T-cell (primary cell): Measurements from ENCODE around the gene SUSD6. TPM values are rescaled to one million over a fixed set of nuclear protein-coding genes. Genes with fewer than 3 reads are reported as not detected.
"Not testable (repeated sequence)": the region's sequence is repeated elsewhere in the genome, so short reads cannot be mapped to it uniquely, and the experiment has no call there.

ENCODE experiments used
- ATAC-seq, 4 experiments: fragments of 200-7000 bp in 3 of 4; fragments of 150-1000 bp in 1 of 4; cut with Tn5 transposase; replicated peaks in 1 of 4; 1 replicate in 3 of 4; 2 replicates in 1 of 4; pipeline ENCODE4 v1.10.0; 2021; ENCODE audit warnings: moderate library complexity in 3 of 4, mild to moderate bottlenecking in 2 of 4, moderate number of reproducible peaks in 1 of 4
- CTCF ChIA-PET, 2 donors: fragments of 300-600 bp; sonication (Branson Sonifier 250); formaldehyde crosslinking; loops; one replicate each; lab custom pipeline; 2022; ENCODE audit warnings: antibody characterized with exemption in 2 of 2; lab: Charles Lee
- POLR2A ChIA-PET, 2 donors: fragments of 300-600 bp; sonication (Branson Sonifier 250); formaldehyde crosslinking; loops; one replicate each; lab custom pipeline; 2022; ENCODE audit warnings: antibody characterized with exemption in 2 of 2; lab: Charles Lee
- DNase-seq, 35 experiments: peaks; one replicate each; pipeline versions ENCODE4 v3.0.0 to v3.0.0-alpha.2; 2013 to 2023
- H3K27ac ChIP-seq: one replicate; pipeline ENCODE4 v1.5.1; 2013; ENCODE audit warnings: low read length
- H3K27me3 ChIP-seq, 2 experiments: replicated peaks in 1 of 2; 1 replicate in 1 of 2; 2 replicates in 1 of 2; pipeline versions ENCODE4 v1.6.1 to v1.7.0; 2013; ENCODE audit warnings: low read length in 1 of 2, mixed read lengths in 1 of 2; ENCODE audit not compliant: control insufficient read depth in 2 of 2, insufficient read depth in 2 of 2; ENCODE audit errors: extremely low read depth in 1 of 2
- H3K36me3 ChIP-seq, 2 donors: 1 replicate in 1 of 2; 2 replicates in 1 of 2; pipeline versions ENCODE4 v1.6.1 to v1.7.0; 2013; ENCODE audit warnings: low read length in 1 of 2; ENCODE audit not compliant: control insufficient read depth in 2 of 2, insufficient read depth in 1 of 2; ENCODE audit errors: extremely low read depth in 1 of 2
- H3K4me1 ChIP-seq, 2 experiments: 1 replicate in 1 of 2; 2 replicates in 1 of 2; pipeline versions ENCODE4 v1.6.1 to v1.7.0; 2013; ENCODE audit warnings: low read length in 2 of 2, mixed read lengths in 1 of 2; ENCODE audit not compliant: insufficient read depth in 2 of 2, control insufficient read depth in 1 of 2; ENCODE audit errors: extremely low read depth in 1 of 2
- H3K4me3 ChIP-seq, 2 donors: 1 replicate in 1 of 2; 2 replicates in 1 of 2; pipeline versions ENCODE4 v1.5.1 to v1.7.0; 2013; ENCODE audit warnings: mild to moderate bottlenecking in 2 of 2, low read length in 1 of 2, moderate library complexity in 1 of 2; ENCODE audit not compliant: control insufficient read depth in 1 of 2; ENCODE audit errors: extremely low read depth in 1 of 2
- H3K9me3 ChIP-seq: 2 replicates; pipeline ENCODE4 v1.7.0; 2013
- H3K27ac Mint-ChIP-seq, 2 donors: one replicate each; pipeline ENCODE4 v1.8.0; 2020 to 2021; ENCODE audit warnings: mild to moderate bottlenecking in 2 of 2, mixed read lengths in 2 of 2
- H3K27me3 Mint-ChIP-seq, 2 donors: one replicate each; pipeline ENCODE4 v1.8.0; 2021 to 2022; ENCODE audit warnings: mixed read lengths in 2 of 2
- H3K36me3 Mint-ChIP-seq: one replicate; pipeline ENCODE4 v1.8.0; 2021; ENCODE audit warnings: mixed read lengths
- H3K4me1 Mint-ChIP-seq, 3 donors: one replicate each; pipeline ENCODE4 v1.8.0; 2020 to 2022; ENCODE audit warnings: mixed read lengths in 3 of 3, mild to moderate bottlenecking in 1 of 3
- H3K4me3 Mint-ChIP-seq, 3 donors: one replicate each; pipeline ENCODE4 v1.8.0; 2020 to 2022; ENCODE audit warnings: mild to moderate bottlenecking in 3 of 3, mixed read lengths in 3 of 3, moderate library complexity in 3 of 3
- H3K9me3 Mint-ChIP-seq, 3 donors: one replicate each; pipeline ENCODE4 v1.8.0; 2020 to 2022; ENCODE audit warnings: mixed read lengths in 3 of 3
- WGBS: methylation state at CpG from one replicate; pipeline ENCODE4 v1.1.5; 2013; ENCODE audit warnings: missing lambda C conversion rate; ENCODE audit not compliant: insufficient coverage; 5-methylcytosine and 5-hydroxymethylcytosine counted together
- total RNA-seq, 35 experiments: library from RNA in 6 of 35; stranded (reverse) in 6 of 35; fragments of 120-200 nt in 1 of 35; gene quantifications; one replicate each; pipeline versions ENCODE4 v1.2.1 to v1.2.4 and lab custom pipeline; 2013 to 2026

Gene SUSD6
- total RNA-seq, 5 donors from 2014 or later (not counting 1 experiment from before 2014, with no cell fraction given): 53.5 to 75.5 (median 60.4) TPM

DNA sequence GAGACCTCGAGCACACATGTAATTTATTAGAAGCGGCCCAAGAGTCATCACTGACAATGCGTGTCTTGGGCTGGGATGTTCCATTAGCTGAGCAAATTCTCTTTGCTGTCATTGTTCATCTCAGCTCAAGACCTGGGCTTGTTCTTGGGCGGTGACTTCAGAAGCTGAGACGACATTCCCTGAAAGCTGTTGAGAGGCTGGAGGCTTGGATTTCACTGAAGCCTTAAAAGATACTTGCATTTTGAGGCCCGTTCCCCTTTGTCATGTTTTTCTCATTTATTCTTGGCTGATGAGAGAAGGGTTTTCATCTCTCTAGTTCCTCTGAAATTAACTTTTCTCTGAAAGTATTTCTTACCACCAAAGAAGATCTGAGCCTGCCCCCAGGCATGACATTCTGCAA lies 16.6 kb upstream of the SUSD6 start:
- Histone ChIP-seq H3K36me3 (no peaks in the 10 kb centered on the region), H3K27me3 (peaks cover 0 to 6% of the 10 kb centered on the region in 2 experiments), H3K4me1 (no peaks in the 10 kb centered on the region), H3K9me3 (no peaks in the 10 kb centered on the region), H3K4me3 (no peak overlapping the region), H3K27ac (no peak overlapping the region)
- H3K36me3 Mint-ChIP-seq: no peaks in the 10 kb centered on the region
- no peaks in the 10 kb centered on the region for H3K4me1 Mint-ChIP-seq
- H3K9me3 Mint-ChIP-seq: no peaks in the 10 kb centered on the region
- DNase-seq (no peak), ATAC-seq (no peak)
- H3K4me3 Mint-ChIP-seq: no peak overlapping the region
- WGBS: 100% methylated on average over 2 of the region's 6 CpGs
- H3K27me3 Mint-ChIP-seq: peaks cover 0 to 5% of the 10 kb centered on the region in 2 donors
- H3K27ac Mint-ChIP-seq: no peak overlapping the region
- CTCF ChIA-PET: interaction anchor here (0.6 kb wide), 3 partner anchors 20 to 134 kb away, joined by 3 to 8 read pairs (median 3); partner anchors contain the start of gene CCDC177 (in 1 of the 2)
- POLR2A ChIA-PET: no interaction called here

DNA sequence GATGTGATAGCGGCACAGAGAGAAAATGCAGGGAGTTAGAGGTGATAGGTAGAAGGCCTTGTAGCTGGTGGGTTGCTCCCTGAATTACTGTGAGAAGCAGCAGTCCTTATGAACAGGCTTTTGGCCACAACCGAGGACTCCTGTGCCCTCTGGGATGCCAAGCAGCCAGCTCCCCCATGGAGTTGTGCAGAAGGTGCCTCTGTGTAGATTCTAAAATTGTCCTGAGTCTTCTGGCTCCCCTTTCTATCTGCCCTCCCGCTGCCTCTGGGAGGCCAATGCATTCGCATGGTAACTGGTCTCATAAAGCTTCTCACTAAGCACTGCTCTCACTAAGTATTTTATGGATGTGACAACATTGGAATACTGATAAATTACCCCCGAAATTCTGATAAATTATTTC lies 16.1 kb upstream of the SUSD6 start:
- H3K27ac ChIP-seq: no peak overlapping the region
- H3K4me1 ChIP-seq: no peaks in the 10 kb centered on the region
- peaks cover 0 to 6% of the 10 kb centered on the region in 2 experiments for H3K27me3 ChIP-seq
- H3K36me3 ChIP-seq: no peaks in the 10 kb centered on the region
- WGBS: 100% methylated on average over 1 of the region's 5 CpGs
- peaks cover 0 to 5% of the 10 kb centered on the region in 2 donors for H3K27me3 Mint-ChIP-seq
- H3K4me1 Mint-ChIP-seq: no peaks in the 10 kb centered on the region
- no peaks in the 10 kb centered on the region for H3K36me3 Mint-ChIP-seq
- H3K4me3 Mint-ChIP-seq: no peak overlapping the region
- H3K9me3 Mint-ChIP-seq: no peaks in the 10 kb centered on the region
- POLR2A ChIA-PET: no interaction called here
- CTCF ChIA-PET: interaction anchor here in 1 of 2 donors (0.6 kb wide), 1 partner anchor 20 kb away, joined by 3 read pairs; the partner anchor contains the start of gene CCDC177
- ATAC-seq (no peak), DNase-seq (no peak)
- H3K4me3 ChIP-seq: no peak overlapping the region
- no peaks in the 10 kb centered on the region for H3K9me3 ChIP-seq
- H3K27ac Mint-ChIP-seq: no peak overlapping the region

DNA sequence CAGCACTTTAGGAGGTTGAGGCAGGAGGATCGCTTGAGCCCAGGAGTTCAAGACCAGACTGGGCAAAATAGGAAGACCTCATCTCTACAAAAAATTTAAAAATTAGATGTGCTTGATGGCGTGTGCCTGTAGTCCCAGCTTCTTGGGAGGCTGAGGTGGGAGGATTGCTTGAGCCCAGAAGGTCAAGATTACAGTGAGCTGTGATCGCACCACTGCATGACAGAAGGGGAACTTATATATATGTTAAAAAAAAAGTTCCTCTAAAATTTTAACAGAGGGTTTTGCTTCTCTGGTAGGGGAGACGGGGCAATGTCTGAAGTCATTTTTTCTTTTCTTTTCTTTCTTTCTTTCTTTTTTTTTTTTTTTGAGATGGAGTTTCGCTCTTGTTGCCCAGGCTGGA lies 12.0 kb upstream of the SUSD6 start:
- H3K9me3 ChIP-seq, H3K4me1 Mint-ChIP-seq, H3K27ac Mint-ChIP-seq, H3K4me3 Mint-ChIP-seq, POLR2A ChIA-PET, CTCF ChIA-PET, ATAC-seq, H3K9me3 Mint-ChIP-seq, H3K27me3 ChIP-seq, H3K27me3 Mint-ChIP-seq, H3K4me1 ChIP-seq, H3K36me3 Mint-ChIP-seq, H3K4me3 ChIP-seq, DNase-seq, H3K27ac ChIP-seq, H3K36me3 ChIP-seq: not testable (repeated sequence)
- WGBS: no CpG with 5 or more reads among the region's 5 CpGs

DNA sequence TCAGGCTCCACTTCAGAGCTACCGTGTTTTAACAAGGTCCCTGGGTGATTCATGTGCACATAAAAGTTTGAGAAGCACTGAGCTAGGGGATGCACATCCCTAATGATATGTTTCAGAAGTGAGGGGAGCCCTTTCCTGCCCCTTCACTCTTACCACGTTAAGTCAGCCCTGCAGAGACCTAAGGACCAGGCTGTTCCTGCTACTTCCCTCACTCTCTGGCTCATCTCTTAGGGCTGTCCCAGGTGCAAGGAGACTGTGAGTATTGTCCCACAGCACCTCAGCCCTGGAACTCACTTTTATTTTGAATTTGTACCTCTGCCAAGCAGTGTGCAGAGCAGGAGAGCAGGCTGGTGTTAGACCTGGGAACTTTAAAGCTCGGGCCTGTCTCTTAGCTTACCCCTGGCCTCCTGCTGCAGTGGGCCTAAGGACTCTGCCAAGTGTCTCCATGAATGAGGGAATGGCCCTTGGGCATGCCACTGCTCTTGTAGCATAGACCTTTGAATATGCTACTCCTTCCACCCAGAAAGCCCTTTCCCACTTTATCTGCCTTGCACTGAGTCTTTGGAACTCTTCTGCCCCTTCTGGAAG lies 11.0 kb upstream of the SUSD6 start:
- ATAC-seq (no peak), DNase-seq (no peak)
- H3K27ac Mint-ChIP-seq: no peak overlapping the region
- no peak overlapping the region for H3K27ac ChIP-seq
- no peaks in the 10 kb centered on the region for H3K36me3 ChIP-seq
- POLR2A ChIA-PET: no interaction called here
- H3K27me3 ChIP-seq: no peaks in the 10 kb centered on the region
- no peaks in the 10 kb centered on the region for H3K9me3 ChIP-seq
- WGBS: 100% methylated on average over 1 of the region's 3 CpGs
- H3K4me3 ChIP-seq: no peak overlapping the region
- no peaks in the 10 kb centered on the region for H3K9me3 Mint-ChIP-seq
- CTCF ChIA-PET: interaction anchor here in 1 of 2 donors (1.0 to 1.2 kb wide), 2 partner anchors 25 to 1786 kb away, joined by 3 read pairs; no protein-coding TSS in a partner anchor
- no peak overlapping the region for H3K4me3 Mint-ChIP-seq
- H3K27me3 Mint-ChIP-seq: no peaks in the 10 kb centered on the region
- H3K4me1 Mint-ChIP-seq: no peaks in the 10 kb centered on the region
- no peaks in the 10 kb centered on the region for H3K36me3 Mint-ChIP-seq
- H3K4me1 ChIP-seq: peaks cover 0 to 2% of the 10 kb centered on the region in 2 experiments

DNA sequence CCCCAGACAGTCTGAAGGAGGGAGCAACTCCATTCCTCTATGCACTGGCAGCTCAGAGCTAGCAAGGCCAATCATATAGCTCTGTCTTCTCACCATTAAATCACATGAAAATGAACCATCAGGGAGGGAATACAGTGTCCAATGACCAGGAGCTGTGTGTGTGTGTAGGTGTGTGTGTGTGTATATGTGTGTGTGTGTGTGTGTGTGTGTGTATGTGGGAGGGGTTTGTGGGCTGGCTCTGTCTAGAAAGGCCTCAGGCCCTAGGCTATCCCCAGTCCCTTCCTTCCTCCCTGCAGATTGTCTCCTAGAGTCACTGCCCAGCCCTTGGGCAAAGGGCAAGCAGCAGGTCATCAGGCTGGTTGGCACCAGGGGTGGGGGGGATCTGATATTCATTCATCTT lies 5.7 kb upstream of the SUSD6 start:
- Mint-ChIP-seq H3K27ac (no peak overlapping the region), H3K27me3 (no peaks in the 10 kb centered on the region), H3K36me3 (no peaks in the 10 kb centered on the region), H3K4me1 (peaks cover 11 to 17% (median 13%) of the 10 kb centered on the region in 3 donors), H3K4me3 (no peak overlapping the region), H3K9me3 (no peaks in the 10 kb centered on the region)
- no peak overlapping the region for H3K27ac ChIP-seq
- ChIA-PET CTCF (interaction anchor here (0.6 to 2.0 kb wide), 6 partner anchors 21 to 123 kb away, joined by 3 to 5 read pairs (median 5); no protein-coding TSS in a partner anchor), POLR2A (no interaction called here)
- DNase-seq: no peak
- H3K9me3 ChIP-seq: no peaks in the 10 kb centered on the region
- no peak overlapping the region for H3K4me3 ChIP-seq
- ATAC-seq: no peak
- no peaks in the 10 kb centered on the region for H3K36me3 ChIP-seq
- no peaks in the 10 kb centered on the region for H3K27me3 ChIP-seq
- peaks cover 13 to 17% of the 10 kb centered on the region in 2 experiments for H3K4me1 ChIP-seq

DNA sequence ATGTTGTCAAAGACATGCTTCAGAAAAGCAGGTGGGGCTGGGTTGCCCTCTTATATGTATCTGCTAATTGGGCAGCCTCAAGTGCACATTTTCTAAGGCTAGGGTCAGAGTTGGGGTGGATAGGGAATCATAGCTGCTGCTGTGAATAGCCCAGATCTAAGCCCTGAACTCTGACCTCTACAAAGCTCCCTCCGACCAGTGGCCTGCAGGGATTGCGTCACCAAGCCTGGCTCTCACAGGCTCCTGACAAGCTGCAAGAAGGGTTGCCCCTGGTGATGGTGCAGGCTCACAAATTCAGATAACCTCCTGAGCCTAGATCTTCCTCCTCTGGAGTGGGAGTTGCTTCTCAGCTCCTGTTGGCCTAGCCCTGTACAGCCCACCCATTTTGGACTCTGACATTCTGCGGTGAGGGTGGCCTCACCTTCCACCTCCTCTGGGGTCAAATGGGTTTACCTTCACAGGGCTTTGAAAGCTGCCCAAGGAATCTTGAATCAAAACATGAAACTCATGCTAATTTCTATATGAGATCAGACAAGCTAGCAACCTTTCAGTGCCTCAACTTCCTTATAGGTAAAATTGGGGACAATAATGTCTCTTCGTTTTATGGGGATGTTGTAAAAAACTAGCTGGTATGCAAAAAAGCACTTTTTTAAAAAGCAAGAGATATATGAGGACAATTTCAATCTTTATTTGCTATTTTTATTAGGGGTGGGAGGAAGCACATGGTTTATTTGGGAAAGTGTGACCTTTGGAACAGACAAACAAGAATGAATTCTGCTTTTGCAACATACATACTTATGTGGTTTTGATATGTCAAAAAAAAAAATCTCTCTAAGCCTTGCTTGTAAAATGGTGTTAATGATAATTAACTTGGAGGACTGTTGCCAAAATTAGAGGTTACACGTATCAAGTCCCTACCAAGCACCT lies 4.9 kb upstream of the SUSD6 start:
- H3K27ac Mint-ChIP-seq: no peak overlapping the region

More for the DNA sequence above, 4.9 kb upstream of the SUSD6 start:
- 95% methylated on average over 3 of the region's 5 CpGs for WGBS
- Mint-ChIP-seq H3K4me3 (no peak overlapping the region), H3K36me3 (no peaks in the 10 kb centered on the region), H3K27me3 (no peaks in the 10 kb centered on the region), H3K9me3 (no peaks in the 10 kb centered on the region), H3K4me1 (peaks cover 15 to 22% (median 18%) of the 10 kb centered on the region in 3 donors)
- POLR2A ChIA-PET: interaction anchor here in 1 of 2 donors (0.5 kb wide), 1 partner anchor 13 kb away, joined by 3 read pairs; no protein-coding TSS in a partner anchor
- Histone ChIP-seq H3K27ac (no peak overlapping the region), H3K4me3 (no peak overlapping the region), H3K9me3 (no peaks in the 10 kb centered on the region), H3K36me3 (no peaks in the 10 kb centered on the region), H3K4me1 (peaks cover 14 to 22% of the 10 kb centered on the region in 2 experiments), H3K27me3 (no peaks in the 10 kb centered on the region)
- DNase-seq (no peak), ATAC-seq (no peak)
- CTCF ChIA-PET: interaction anchor here (0.5 to 1.4 kb wide), 4 partner anchors 22 to 148 kb away, joined by 3 to 4 read pairs (median 4); no protein-coding TSS in a partner anchor
